ENCODE results near the gene ADGRG3. TPM values are rescaled to one million over a fixed set of nuclear protein-coding genes. Genes with fewer than 3 reads are reported as not detected.

The ADGRG3 gene, protein sequence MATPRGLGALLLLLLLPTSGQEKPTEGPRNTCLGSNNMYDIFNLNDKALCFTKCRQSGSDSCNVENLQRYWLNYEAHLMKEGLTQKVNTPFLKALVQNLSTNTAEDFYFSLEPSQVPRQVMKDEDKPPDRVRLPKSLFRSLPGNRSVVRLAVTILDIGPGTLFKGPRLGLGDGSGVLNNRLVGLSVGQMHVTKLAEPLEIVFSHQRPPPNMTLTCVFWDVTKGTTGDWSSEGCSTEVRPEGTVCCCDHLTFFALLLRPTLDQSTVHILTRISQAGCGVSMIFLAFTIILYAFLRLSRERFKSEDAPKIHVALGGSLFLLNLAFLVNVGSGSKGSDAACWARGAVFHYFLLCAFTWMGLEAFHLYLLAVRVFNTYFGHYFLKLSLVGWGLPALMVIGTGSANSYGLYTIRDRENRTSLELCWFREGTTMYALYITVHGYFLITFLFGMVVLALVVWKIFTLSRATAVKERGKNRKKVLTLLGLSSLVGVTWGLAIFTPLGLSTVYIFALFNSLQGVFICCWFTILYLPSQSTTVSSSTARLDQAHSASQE
- not detected for polyA plus RNA-seq (2013, experiment 1 of 2)
- not detected for polyA plus RNA-seq (2013, experiment 2 of 2)

DNA sequence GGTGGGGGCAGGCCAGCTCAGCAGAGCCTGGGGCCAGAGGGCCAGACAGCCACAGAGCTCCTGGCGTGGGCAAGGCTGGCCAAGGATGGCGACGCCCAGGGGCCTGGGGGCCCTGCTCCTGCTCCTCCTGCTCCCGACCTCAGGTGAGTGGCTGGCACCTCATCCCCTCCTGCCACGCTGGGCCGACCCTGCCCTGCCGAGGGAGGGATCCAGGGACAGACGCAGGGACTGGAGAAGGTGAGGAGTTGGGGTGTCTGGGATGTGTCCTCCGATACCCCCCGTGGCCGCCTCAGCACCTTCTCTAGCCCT, at the start of gene ADGRG3:
Gene ADGRG3, plus strand, starts transcription at position 44 of the 309 bp plus-strand sequence. Its CDS starts 42 bp downstream, at position 86.
- Histone ChIP-seq H3K18ac (ENCODE audit: low read depth in 1 of 2, low read length in 2 of 2) (no peak within 1 kb of the TSS), H3K4me2 (ENCODE audit: low read length, poor library complexity, severe bottlenecking) (no peak within 1 kb of the TSS), H3K27ac (ENCODE audit: low read length, poor library complexity, severe bottlenecking) (no peak within 1 kb of the TSS), H3K27me3 (ENCODE audit: control insufficient read depth in 1 of 2, insufficient read depth in 1 of 2, low read length in 2 of 2) (peaks cover 7 to 30% of the 10 kb centered on the region in 2 experiments), H3K36me3 (ENCODE audit: control insufficient read depth in 1 of 2, insufficient read depth in 2 of 2, low read depth in 1 of 2, low read length in 2 of 2) (peaks cover 3 to 29% of the 10 kb centered on the region in 2 experiments), H2BK5ac (ENCODE audit: low read depth, low read length, poor library complexity, severe bottlenecking) (no peak within 1 kb of the TSS), H4K91ac (ENCODE audit: low read length) (no peak within 1 kb of the TSS), H3K23ac (ENCODE audit: low read length in 2 of 2) (no peak within 1 kb of the TSS), H2BK12ac (ENCODE audit: low read length in 2 of 2) (no peak within 1 kb of the TSS), H2AFZ (ENCODE audit: low read depth, low read length) (no peak within 1 kb of the TSS), H3K79me1 (replicated peaks; ENCODE audit: low read length, poor library complexity, severe bottlenecking) (no peaks in the 10 kb centered on the region), H4K8ac (ENCODE audit: low read length) (peak within 1 kb of the TSS; percentile 29), H2BK120ac (ENCODE audit: low read depth, low read length) (peak within 1 kb of the TSS; percentile 23), H3K9ac (ENCODE audit: low read length) (no peak within 1 kb of the TSS), H3K4me1 (ENCODE audit: control insufficient read depth, insufficient read depth, low read depth, low read length) (peaks cover 19% of the 10 kb centered on the region), H3K14ac (ENCODE audit: low read length in 2 of 2) (peak within 1 kb of the TSS in 1 of 2 experiments; percentile 9), H3K4me3 (ENCODE audit: insufficient read depth in 1 of 2, low read depth in 1 of 2, low read length in 2 of 2) (no peak within 1 kb of the TSS), H3K9me3 (ENCODE audit: control insufficient read depth, low read length) (no peaks in the 10 kb centered on the region), H3K4ac (ENCODE audit: low read depth in 1 of 2, low read length in 2 of 2) (no peak within 1 kb of the TSS), H2AK5ac (ENCODE audit: low read length, severe bottlenecking) (no peak within 1 kb of the TSS), H2BK15ac (ENCODE audit: low read depth, poor library complexity, severe bottlenecking) (no peak within 1 kb of the TSS)
- no peak for DNase-seq
- 90% methylated on average over 8 of the region's 11 CpGs for WGBS

DNA sequence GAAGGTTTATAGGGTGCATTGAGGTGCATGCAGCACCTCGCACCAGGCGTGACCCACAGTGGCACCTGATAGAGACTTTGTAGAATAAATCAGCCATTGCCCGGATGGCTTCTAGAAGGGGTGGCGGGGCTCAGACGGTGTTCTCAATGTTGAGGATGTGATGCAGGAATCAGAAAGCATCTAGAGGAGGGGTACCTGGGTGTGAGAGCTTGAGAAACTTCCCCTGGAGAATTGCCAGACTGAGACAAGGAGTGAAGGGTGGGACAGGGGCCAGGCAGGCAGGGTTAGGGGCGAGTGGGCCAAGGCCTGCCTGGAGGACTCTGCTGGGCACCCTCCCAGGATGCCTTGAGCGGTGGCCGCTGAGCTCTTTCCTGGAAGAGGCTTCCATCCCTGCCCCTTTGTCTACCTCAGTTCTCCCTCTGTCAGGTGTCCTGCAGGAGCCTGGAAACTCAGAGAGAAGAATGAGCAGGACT, 48.9 kb upstream of the ADGRG3 start:
- Histone ChIP-seq H3K79me1 (replicated peaks; ENCODE audit: low read length, poor library complexity, severe bottlenecking) (no peaks in the 10 kb centered on the region), H3K4ac (ENCODE audit: low read depth in 1 of 2, low read length in 2 of 2) (no peak overlapping the region), H2BK5ac (ENCODE audit: low read depth, low read length, poor library complexity, severe bottlenecking) (no peak overlapping the region), H3K14ac (ENCODE audit: low read length in 2 of 2) (no peak overlapping the region), H3K4me1 (ENCODE audit: control insufficient read depth, insufficient read depth, low read depth, low read length) (peaks cover 44% of the 10 kb centered on the region), H4K91ac (ENCODE audit: low read length) (no peak overlapping the region), H3K4me2 (ENCODE audit: low read length, poor library complexity, severe bottlenecking) (no peak overlapping the region), H3K36me3 (ENCODE audit: control insufficient read depth in 1 of 2, insufficient read depth in 2 of 2, low read depth in 1 of 2, low read length in 2 of 2) (no peaks in the 10 kb centered on the region), H2BK15ac (ENCODE audit: low read depth, poor library complexity, severe bottlenecking) (no peak overlapping the region), H2AFZ (ENCODE audit: low read depth, low read length) (no peak overlapping the region), H4K8ac (ENCODE audit: low read length) (no peak overlapping the region), H3K18ac (ENCODE audit: low read depth in 1 of 2, low read length in 2 of 2) (no peak overlapping the region), H3K4me3 (ENCODE audit: insufficient read depth in 1 of 2, low read depth in 1 of 2, low read length in 2 of 2) (no peak overlapping the region), H3K27me3 (ENCODE audit: control insufficient read depth in 1 of 2, insufficient read depth in 1 of 2, low read length in 2 of 2) (no peaks in the 10 kb centered on the region), H2BK12ac (ENCODE audit: low read length in 2 of 2) (no peak overlapping the region), H3K9ac (ENCODE audit: low read length) (no peak overlapping the region), H3K23ac (ENCODE audit: low read length in 2 of 2) (no peak overlapping the region), H3K27ac (ENCODE audit: low read length, poor library complexity, severe bottlenecking) (no peak overlapping the region), H2AK5ac (ENCODE audit: low read length, severe bottlenecking) (peak overlapping the region; percentile 37), H3K9me3 (ENCODE audit: control insufficient read depth, low read length) (no peaks in the 10 kb centered on the region), H2BK120ac (ENCODE audit: low read depth, low read length) (no peak overlapping the region)
- DNase-seq: no peak
- 84% methylated on average over 8 of the region's 8 CpGs for WGBS

DNA sequence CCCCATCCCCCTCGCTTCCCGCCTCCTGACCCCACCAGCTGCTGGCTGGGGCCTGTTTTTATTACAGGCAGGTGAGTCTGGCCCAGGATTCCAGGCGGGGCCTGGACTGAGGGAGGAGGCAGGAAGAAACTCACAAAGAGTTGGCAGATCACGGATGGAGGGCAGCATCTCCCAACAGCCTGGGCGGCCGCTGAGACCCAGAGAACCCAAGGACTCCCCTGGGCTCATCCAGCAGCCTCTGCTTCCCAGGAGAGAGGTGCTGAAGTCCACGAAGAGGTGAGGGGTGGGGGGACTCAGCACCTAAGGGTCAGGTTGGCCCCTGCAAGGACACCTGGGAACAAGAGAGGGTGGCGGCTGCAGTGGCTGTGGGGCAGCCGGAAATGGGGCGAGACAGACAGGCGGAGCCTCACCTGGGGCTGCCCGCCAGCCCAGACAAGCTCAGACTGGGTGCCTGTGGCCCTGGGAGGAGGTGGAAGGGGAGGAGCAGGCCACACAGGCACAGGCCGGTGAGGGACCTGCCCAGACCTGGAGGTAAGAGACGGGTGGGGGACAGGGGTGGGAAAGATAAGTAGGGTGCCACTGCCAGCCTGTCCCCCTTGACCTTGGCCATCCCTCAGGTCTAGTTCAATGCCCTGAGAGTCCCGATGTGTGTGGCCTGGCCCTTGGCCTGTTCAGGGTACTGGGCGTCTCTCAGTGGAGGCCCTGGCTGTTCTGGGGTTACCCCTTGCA, 48.3 kb upstream of the ADGRG3 start:
- no peak overlapping the region for H4K8ac ChIP-seq (ENCODE audit: low read length)
- H3K36me3 ChIP-seq (ENCODE audit: control insufficient read depth in 1 of 2, insufficient read depth in 2 of 2, low read depth in 1 of 2, low read length in 2 of 2): no peaks in the 10 kb centered on the region
- H3K27me3 ChIP-seq (ENCODE audit: control insufficient read depth in 1 of 2, insufficient read depth in 1 of 2, low read length in 2 of 2): no peaks in the 10 kb centered on the region
- no peak overlapping the region for H2BK5ac ChIP-seq (ENCODE audit: low read depth, low read length, poor library complexity, severe bottlenecking)
- no peak overlapping the region for H3K14ac ChIP-seq (ENCODE audit: low read length in 2 of 2)
- H3K79me1 ChIP-seq (replicated peaks; ENCODE audit: low read length, poor library complexity, severe bottlenecking): no peaks in the 10 kb centered on the region
- H3K23ac ChIP-seq (ENCODE audit: low read length in 2 of 2): no peak overlapping the region
- H3K18ac ChIP-seq (ENCODE audit: low read depth in 1 of 2, low read length in 2 of 2): no peak overlapping the region
- no peak overlapping the region for H3K4me2 ChIP-seq (ENCODE audit: low read length, poor library complexity, severe bottlenecking)
- H4K91ac ChIP-seq (ENCODE audit: low read length): no peak overlapping the region
- no peak overlapping the region for H2BK12ac ChIP-seq (ENCODE audit: low read length in 2 of 2)
- peak overlapping the region; percentile 37 for H2AK5ac ChIP-seq (ENCODE audit: low read length, severe bottlenecking)
- H3K4ac ChIP-seq (ENCODE audit: low read depth in 1 of 2, low read length in 2 of 2): no peak overlapping the region
- no peak overlapping the region for H3K4me3 ChIP-seq (ENCODE audit: insufficient read depth in 1 of 2, low read depth in 1 of 2, low read length in 2 of 2)
- H2BK15ac ChIP-seq (ENCODE audit: low read depth, poor library complexity, severe bottlenecking): no peak overlapping the region
- H3K27ac ChIP-seq (ENCODE audit: low read length, poor library complexity, severe bottlenecking): no peak overlapping the region
- peaks cover 46% of the 10 kb centered on the region for H3K4me1 ChIP-seq (ENCODE audit: control insufficient read depth, insufficient read depth, low read depth, low read length)
- no peak overlapping the region for H2BK120ac ChIP-seq (ENCODE audit: low read depth, low read length)
- H3K9me3 ChIP-seq (ENCODE audit: control insufficient read depth, low read length): no peaks in the 10 kb centered on the region
- H2AFZ ChIP-seq (ENCODE audit: low read depth, low read length): no peak overlapping the region
- no peak for DNase-seq
- no peak overlapping the region for H3K9ac ChIP-seq (ENCODE audit: low read length)
- WGBS: 84% methylated on average over 16 of the region's 16 CpGs
